ENCODE results near the gene CREB1. TPM values are rescaled to one million over a fixed set of nuclear protein-coding genes. Genes with fewer than 3 reads are reported as not detected.

The CREB1 gene
- 31.7 and 38.0 TPM in 2 replicates for total RNA-seq

GRCh38 chr2:207529330-207530159 lies at the start of gene CREB1:
Gene CREB1, plus strand, starts transcription at chr2:207529962. Its CDS starts 25,674 bp downstream, at chr2:207555636.

GRCh38 chr2:207625014-207625907 lies 95.5 kb downstream of the CREB1 start, which contains the start of gene METTL21A:
Gene METTL21A, minus strand, starts transcription at chr2:207625394. Its CDS starts 1,019 bp downstream, at chr2:207624375.

Other genes with a start within 250 kb of the CREB1 start
- 8.5 and 9.2 TPM in 2 replicates for gene METTL21A, start 95.4 kb downstream of the CREB1 start, total RNA-seq
- 16.9 and 27.3 TPM in 2 replicates for gene CCNYL1, start 181.7 kb downstream of the CREB1 start, total RNA-seq
- 0.79 and 1.2 TPM in 2 replicates for gene FZD5, start 239.9 kb downstream of the CREB1 start, total RNA-seq

Data from aortic smooth muscle cell (primary cell).